Measurements from ENCODE around the gene NOSIP. TPM values are rescaled to one million over a fixed set of nuclear protein-coding genes. Genes with fewer than 3 reads are reported as not detected.

The NOSIP gene
- total RNA-seq, 6 experiments from 2014 or later: 16.2 to 31.9 (median 23.2) TPM

DNA sequence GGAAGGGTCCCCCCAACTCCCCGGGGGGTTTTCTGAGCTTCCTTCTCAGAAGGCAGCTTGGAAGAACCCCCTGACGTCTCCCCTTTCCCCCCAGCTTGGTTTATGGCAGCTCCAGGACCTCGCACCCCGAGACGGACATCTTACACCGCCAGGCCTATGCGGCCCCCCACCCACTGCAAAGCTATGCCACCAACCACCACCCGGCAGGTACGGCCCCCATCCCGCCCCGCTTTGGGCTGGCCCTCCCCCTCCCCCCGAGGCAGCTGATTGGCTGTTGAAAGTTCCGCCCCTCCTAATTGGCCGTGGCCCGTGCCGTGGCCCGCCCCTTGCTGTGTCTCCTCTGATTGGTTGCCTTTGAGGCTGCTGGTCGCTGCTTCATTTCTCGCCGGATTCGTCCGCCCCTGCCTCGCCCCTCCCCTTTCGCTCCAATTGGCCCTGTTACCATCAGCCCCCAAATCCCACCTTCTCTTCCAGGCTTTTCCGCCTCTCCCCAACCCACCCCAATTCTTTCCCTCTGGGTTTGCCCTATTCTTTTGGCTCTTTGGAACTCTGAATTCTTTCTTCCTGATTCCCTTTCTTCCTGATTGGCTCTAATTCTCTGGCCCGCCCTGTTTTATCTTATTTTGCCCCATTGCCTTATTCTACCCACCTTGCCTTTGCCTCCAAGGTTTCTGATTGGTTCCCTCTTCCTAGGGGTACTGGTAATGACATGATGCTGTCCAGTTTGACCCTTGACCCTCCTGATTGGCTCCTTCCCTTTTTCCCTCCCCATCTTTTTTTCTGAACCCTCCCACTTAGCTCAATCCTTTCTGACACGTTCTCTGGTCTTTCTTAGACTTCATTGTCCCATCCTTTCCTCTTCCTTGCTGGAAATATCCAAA, 13.1 kb upstream of the NOSIP start:
- Histone ChIP-seq H3K9me3 (no peaks in the 10 kb centered on the region), H3K36me3 (peaks cover 0 to 22% (median 1%) of the 10 kb centered on the region in 4 donors), H3K27ac (peak overlapping the region in 1 of 3 donors; percentile 19), H3K4me1 (peaks cover 0 to 4% (median 0%) of the 10 kb centered on the region in 4 donors), H3K4me3 (no peak overlapping the region), H3K27me3 (no peaks in the 10 kb centered on the region)
- 35% methylated on average over 20 of the region's 27 CpGs for WGBS (ENCODE audit: insufficient coverage, low coverage, low lambda C conversion rate, missing lambda C conversion rate)
- intact Hi-C loops (cut with DNase I): loop anchor here in 1 of 2 donors (10.0 kb wide), 1 partner anchor 71 kb away; the partner anchor contains the start of genes BCL2L12 and IRF3
- peak; percentile 84 to 89 (median 84) for DNase-seq
- no peak for TF ChIP-seq POLR2A (IDR thresholded peaks at IDR 0.05)
- TF ChIP-seq, protein P1, sequence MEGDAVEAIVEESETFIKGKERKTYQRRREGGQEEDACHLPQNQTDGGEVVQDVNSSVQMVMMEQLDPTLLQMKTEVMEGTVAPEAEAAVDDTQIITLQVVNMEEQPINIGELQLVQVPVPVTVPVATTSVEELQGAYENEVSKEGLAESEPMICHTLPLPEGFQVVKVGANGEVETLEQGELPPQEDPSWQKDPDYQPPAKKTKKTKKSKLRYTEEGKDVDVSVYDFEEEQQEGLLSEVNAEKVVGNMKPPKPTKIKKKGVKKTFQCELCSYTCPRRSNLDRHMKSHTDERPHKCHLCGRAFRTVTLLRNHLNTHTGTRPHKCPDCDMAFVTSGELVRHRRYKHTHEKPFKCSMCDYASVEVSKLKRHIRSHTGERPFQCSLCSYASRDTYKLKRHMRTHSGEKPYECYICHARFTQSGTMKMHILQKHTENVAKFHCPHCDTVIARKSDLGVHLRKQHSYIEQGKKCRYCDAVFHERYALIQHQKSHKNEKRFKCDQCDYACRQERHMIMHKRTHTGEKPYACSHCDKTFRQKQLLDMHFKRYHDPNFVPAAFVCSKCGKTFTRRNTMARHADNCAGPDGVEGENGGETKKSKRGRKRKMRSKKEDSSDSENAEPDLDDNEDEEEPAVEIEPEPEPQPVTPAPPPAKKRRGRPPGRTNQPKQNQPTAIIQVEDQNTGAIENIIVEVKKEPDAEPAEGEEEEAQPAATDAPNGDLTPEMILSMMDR (IDR thresholded peaks at IDR 0.05): no peak
- ATAC-seq: peak; percentile 17 to 31 (median 19)

DNA sequence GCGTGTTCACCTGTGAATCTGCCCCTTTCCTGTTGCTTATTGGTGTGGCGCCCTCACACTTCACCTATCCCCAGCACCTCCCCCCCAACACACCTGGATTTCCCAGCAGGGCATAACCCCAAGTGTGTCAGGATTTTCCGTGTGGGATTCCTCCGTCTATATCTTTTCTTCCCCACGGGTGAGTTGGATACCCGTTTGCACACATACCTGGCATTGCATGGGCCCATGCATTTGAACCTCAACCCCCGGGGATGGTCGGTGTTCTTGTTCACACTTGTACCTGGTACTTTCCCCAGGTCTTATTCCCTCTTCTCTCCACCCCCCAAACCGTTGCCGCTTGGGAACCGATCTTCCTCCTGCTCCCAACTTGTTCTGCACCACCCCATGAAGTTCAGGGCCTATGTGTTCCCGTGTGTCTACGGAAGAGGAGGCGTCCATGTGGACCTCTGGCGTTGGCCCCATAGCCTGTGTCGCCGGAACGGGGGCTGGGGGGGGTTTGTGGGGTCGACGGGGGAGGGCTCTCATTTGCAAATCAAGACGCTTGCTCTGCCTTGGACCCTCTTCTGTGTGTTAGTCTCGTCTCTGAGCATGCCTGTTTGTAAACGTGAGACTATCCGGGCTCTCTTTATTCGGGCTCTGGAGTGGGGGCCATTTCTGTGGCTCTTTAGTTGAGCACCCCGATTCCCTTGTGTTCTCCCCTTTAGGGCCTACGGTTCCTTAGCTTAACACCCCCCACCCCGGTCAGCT, 12.3 kb upstream of the NOSIP start:
- DNase-seq: no peak

GRCh38 chr19:49591731-49592485, 11.6 kb upstream of the NOSIP start:
- peak overlapping the region in 2 of 3 donors; percentile 57 to 82 for H3K27ac ChIP-seq
- peaks cover 0 to 4% (median 0%) of the 10 kb centered on the region in 4 donors for H3K4me1 ChIP-seq

More for the DNA sequence above, 12.3 kb upstream of the NOSIP start:
- Histone ChIP-seq H3K27me3 (no peaks in the 10 kb centered on the region), H3K4me1 (peaks cover 0 to 4% (median 0%) of the 10 kb centered on the region in 4 donors), H3K4me3 (peak overlapping the region; percentile 76 to 83 (median 77)), H3K9me3 (no peaks in the 10 kb centered on the region), H3K27ac (no peak overlapping the region), H3K36me3 (peaks cover 0 to 20% (median 1%) of the 10 kb centered on the region in 4 donors)
- intact Hi-C loops (cut with DNase I): loop anchor here in 1 of 2 donors (10.0 kb wide), 1 partner anchor 72 kb away; the partner anchor contains the start of genes BCL2L12 and IRF3
- TF ChIP-seq, protein P1 (IDR thresholded peaks at IDR 0.05): no peak
- no peak for TF ChIP-seq POLR2A (IDR thresholded peaks at IDR 0.05)
- WGBS (ENCODE audit: insufficient coverage, low coverage, low lambda C conversion rate, missing lambda C conversion rate): 24% methylated on average over 22 of the region's 28 CpGs
- no peak for ATAC-seq

More at GRCh38 chr19:49591731-49592485, 11.6 kb upstream of the NOSIP start:
- Histone ChIP-seq H3K4me3 (peak overlapping the region; percentile 76 to 83 (median 77)), H3K27me3 (no peaks in the 10 kb centered on the region), H3K9me3 (no peaks in the 10 kb centered on the region), H3K36me3 (peaks cover 0 to 13% (median 1%) of the 10 kb centered on the region in 4 donors)
- ATAC-seq (no peak), DNase-seq (peak; percentile 52 to 64 (median 63))
- intact Hi-C loops (cut with DNase I): loop anchor here in 1 of 2 donors (10.0 kb wide), 1 partner anchor 73 kb away; the partner anchor contains the start of genes BCL2L12 and IRF3
- TF ChIP-seq POLR2A (IDR thresholded peaks at IDR 0.05): no peak
- TF ChIP-seq, protein P1 (IDR thresholded peaks at IDR 0.05): no peak
- under 1% methylated on average over 24 of the region's 51 CpGs for WGBS (ENCODE audit: insufficient coverage, low coverage, low lambda C conversion rate, missing lambda C conversion rate)

Measured in right lobe of liver (tissue), 6 donors.